ENCODE measurements around the gene DNM2.

The DNM2 gene

DNA sequence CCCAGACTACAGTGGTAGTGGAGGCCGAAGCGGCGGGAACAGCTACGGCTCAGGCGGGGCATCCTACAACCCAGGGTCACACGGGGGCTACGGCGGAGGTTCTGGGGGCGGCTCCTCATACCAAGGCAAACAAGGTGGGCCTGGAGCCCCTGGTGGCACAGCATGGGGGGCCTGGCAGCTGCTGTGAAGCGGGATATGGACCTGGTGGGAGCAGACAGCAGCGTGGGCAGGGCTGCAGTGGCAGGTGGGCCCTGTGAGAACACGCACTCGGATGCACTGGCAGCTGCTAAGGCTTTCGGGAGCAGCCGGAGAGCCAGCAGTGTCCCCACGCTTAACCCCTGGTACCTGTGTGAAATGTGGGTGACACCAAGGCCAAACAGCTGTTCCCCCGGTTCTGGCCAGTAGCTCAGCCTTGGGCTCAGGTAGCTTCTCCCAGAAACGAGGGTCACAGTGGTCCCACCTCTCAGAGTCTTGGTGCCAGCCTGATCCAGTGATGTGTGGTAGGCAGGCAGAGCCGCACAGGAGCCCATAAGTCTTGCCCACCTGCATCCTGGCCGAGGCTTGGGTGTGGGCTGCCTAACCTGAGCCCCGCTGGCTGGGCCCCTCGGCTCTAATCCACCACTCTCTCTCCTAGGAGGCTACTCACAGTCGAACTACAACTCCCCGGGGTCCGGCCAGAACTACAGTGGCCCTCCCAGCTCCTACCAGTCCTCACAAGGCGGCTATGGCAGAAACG lies 29.2 kb upstream of the DNM2 start:
- Histone ChIP-seq H3K9ac (no peak overlapping the region), H3K27ac (no peak overlapping the region), H3K79me2 (ENCODE audit: insufficient read depth, low read depth) (no peaks in the 10 kb centered on the region; the same call in 1 of the 2 replicates), H3K4me3 (IDR thresholded peaks at IDR 0.05; ENCODE audit: insufficient read depth, low read depth, low read length) (no peak overlapping the region), H3K36me3 (ENCODE audit: insufficient read depth) (peaks cover 16% of the 10 kb centered on the region; the same call in 1 of the 2 replicates), H2AFZ (ENCODE audit: low read depth) (no peak overlapping the region), H3K4me1 (ENCODE audit: low read depth, poor library complexity, severe bottlenecking) (no peaks in the 10 kb centered on the region), H3K27me3 (ENCODE audit: insufficient read depth, low read depth) (no peaks in the 10 kb centered on the region), H4K20me1 (ENCODE audit: insufficient read depth) (peaks cover 3% of the 10 kb centered on the region; the same call in 1 of the 2 replicates), H3K4me2 (no peak overlapping the region)
- TF ChIP-seq, protein P1, sequence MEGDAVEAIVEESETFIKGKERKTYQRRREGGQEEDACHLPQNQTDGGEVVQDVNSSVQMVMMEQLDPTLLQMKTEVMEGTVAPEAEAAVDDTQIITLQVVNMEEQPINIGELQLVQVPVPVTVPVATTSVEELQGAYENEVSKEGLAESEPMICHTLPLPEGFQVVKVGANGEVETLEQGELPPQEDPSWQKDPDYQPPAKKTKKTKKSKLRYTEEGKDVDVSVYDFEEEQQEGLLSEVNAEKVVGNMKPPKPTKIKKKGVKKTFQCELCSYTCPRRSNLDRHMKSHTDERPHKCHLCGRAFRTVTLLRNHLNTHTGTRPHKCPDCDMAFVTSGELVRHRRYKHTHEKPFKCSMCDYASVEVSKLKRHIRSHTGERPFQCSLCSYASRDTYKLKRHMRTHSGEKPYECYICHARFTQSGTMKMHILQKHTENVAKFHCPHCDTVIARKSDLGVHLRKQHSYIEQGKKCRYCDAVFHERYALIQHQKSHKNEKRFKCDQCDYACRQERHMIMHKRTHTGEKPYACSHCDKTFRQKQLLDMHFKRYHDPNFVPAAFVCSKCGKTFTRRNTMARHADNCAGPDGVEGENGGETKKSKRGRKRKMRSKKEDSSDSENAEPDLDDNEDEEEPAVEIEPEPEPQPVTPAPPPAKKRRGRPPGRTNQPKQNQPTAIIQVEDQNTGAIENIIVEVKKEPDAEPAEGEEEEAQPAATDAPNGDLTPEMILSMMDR (conservative IDR thresholded peaks at IDR 0.05; ENCODE audit: low read depth, low read length) = no peak

DNA sequence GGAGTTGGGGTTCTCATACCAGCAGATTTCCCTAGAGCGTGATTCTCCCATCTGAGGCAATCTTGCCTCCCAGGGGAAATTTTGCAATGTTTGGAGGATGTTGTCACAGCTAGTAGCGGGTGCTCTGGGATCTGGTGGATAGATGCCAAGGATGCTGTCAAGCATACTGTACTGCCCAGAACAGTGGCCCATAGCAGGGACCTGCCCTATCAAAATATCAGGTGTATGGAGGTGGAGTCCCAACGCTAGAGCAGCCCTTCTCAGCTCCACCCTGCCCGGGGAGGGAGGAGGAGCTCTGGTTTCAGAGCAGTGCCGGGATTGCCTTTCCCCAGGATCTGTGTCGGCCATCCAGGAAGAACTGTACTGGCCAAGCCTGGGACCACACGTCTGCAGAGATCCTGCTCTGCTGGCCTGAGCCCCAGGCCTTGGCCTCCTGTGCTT lies 27.5 kb upstream of the DNM2 start:
- Histone ChIP-seq H4K20me1 (ENCODE audit: insufficient read depth) (peaks cover 3% of the 10 kb centered on the region; the same call in 1 of the 2 replicates), H3K4me3 (IDR thresholded peaks at IDR 0.05; ENCODE audit: insufficient read depth, low read depth, low read length) (no peak overlapping the region), H3K4me1 (ENCODE audit: low read depth, poor library complexity, severe bottlenecking) (peaks cover under 1% of the 10 kb centered on the region), H2AFZ (ENCODE audit: low read depth) (no peak overlapping the region), H3K79me2 (ENCODE audit: insufficient read depth, low read depth) (no peaks in the 10 kb centered on the region), H3K27me3 (ENCODE audit: insufficient read depth, low read depth) (no peaks in the 10 kb centered on the region), H3K27ac (no peak overlapping the region), H3K36me3 (ENCODE audit: insufficient read depth) (peaks cover 9% of the 10 kb centered on the region; the same call in 1 of the 2 replicates), H3K4me2 (no peak overlapping the region), H3K9ac (no peak overlapping the region)
- TF ChIP-seq, protein P1 (conservative IDR thresholded peaks at IDR 0.05; ENCODE audit: low read depth, low read length) = no peak

DNA sequence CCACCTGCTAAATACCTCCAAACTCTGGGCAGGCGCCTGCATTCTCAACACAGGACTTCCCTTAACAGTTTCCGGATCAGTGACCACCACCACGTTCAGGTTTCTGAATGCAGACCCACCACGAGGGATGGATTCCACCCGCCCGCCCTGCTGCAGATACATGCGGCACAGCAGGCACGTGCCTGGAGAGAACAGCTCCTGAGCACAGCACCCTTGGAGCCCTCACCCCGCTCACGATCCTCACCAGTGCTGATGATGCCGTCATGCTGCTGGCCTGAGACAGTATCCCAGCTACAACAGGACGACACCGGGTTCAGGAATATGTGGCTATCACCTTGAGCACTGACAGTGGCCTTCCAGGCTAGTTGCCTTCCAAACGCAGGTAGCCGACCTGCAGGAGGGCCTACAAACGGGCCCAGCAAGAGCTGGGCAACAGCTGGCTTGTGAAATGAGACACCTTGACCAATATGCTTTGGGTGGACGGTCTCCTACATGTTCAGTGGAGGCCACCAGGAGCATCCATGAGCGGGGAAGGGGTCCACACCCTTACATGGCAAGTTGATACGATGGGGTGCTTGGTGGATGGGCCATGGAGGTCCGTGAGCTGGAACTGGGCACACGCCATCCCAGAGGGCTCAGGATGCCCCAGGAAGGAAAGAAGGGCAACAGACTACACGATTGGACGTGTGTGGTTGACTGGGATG lies 26.5 kb upstream of the DNM2 start:
- H3K9ac ChIP-seq = no peak overlapping the region
- no peak overlapping the region for H2AFZ ChIP-seq (ENCODE audit: low read depth)
- TF ChIP-seq, protein P1 (conservative IDR thresholded peaks at IDR 0.05; ENCODE audit: low read depth, low read length) = no peak

DNA sequence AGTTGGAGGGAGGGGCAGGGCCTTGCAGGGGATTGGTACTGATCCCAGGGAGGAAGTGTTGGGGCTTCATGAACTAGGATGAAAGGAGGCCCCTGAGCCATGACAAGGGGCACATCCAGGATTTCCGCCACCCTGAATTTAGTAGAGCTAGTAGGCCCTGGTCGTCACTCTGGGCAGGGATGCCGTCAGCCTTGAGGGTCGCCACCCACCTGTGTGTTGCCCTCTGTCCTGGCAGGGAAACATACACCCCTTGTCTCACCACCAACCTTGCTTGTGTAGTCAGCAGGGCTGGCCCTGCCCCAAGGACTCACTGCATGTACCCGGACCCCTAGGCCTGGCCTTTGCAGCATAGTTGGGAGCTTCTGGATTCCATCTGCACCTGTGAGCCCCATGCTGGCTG lies 26.0 kb upstream of the DNM2 start:
- Histone ChIP-seq H3K27me3 (ENCODE audit: insufficient read depth, low read depth) (peaks cover 7% of the 10 kb centered on the region), H3K4me2 (no peak overlapping the region), H4K20me1 (ENCODE audit: insufficient read depth) (peaks cover 3% of the 10 kb centered on the region; the same call in 1 of the 2 replicates), H3K36me3 (ENCODE audit: insufficient read depth) (peaks cover 9% of the 10 kb centered on the region; the same call in 1 of the 2 replicates), H3K9ac (no peak overlapping the region), H3K4me1 (ENCODE audit: low read depth, poor library complexity, severe bottlenecking) (peaks cover 4% of the 10 kb centered on the region), H3K79me2 (ENCODE audit: insufficient read depth, low read depth) (no peaks in the 10 kb centered on the region), H2AFZ (ENCODE audit: low read depth) (no peak overlapping the region), H3K27ac (no peak overlapping the region), H3K4me3 (IDR thresholded peaks at IDR 0.05; ENCODE audit: insufficient read depth, low read depth, low read length) (no peak overlapping the region)
- TF ChIP-seq, protein P1 (conservative IDR thresholded peaks at IDR 0.05; ENCODE audit: low read depth, low read length) = no peak

More for the DNA sequence above, 26.5 kb upstream of the DNM2 start:
- peaks cover 4% of the 10 kb centered on the region for H3K4me1 ChIP-seq (ENCODE audit: low read depth, poor library complexity, severe bottlenecking)
- no peak overlapping the region for H3K4me3 ChIP-seq (IDR thresholded peaks at IDR 0.05; ENCODE audit: insufficient read depth, low read depth, low read length)
- peaks cover 3% of the 10 kb centered on the region; the same call in 1 of the 2 replicates for H4K20me1 ChIP-seq (ENCODE audit: insufficient read depth)
- peaks cover 9% of the 10 kb centered on the region; the same call in 1 of the 2 replicates for H3K36me3 ChIP-seq (ENCODE audit: insufficient read depth)
- no peaks in the 10 kb centered on the region for H3K79me2 ChIP-seq (ENCODE audit: insufficient read depth, low read depth)
- H3K4me2 ChIP-seq = no peak overlapping the region
- H3K27me3 ChIP-seq (ENCODE audit: insufficient read depth, low read depth) = peaks cover 1% of the 10 kb centered on the region
- H3K27ac ChIP-seq = no peak overlapping the region
